C4-2B (cell line): ENCODE results near the gene EIF4G1.

Experiments
- H3K27ac ChIP-seq: fragments of 450-650 bp; 2 replicates; pipeline ENCODE4 v1.5.1; 2017
- ZFX ChIP-seq: fragments of 450-650 bp; IDR thresholded peaks from 2 replicates; pipeline ENCODE4 v1.6.1; 2017
- TF ChIP-seq, protein P1 (sequence below): fragments of 450-650 bp; conservative IDR thresholded peaks from 2 replicates; pipeline ENCODE4 v1.5.1; 2017; ENCODE audit warnings: mild to moderate bottlenecking

Gene EIF4G1

DNA sequence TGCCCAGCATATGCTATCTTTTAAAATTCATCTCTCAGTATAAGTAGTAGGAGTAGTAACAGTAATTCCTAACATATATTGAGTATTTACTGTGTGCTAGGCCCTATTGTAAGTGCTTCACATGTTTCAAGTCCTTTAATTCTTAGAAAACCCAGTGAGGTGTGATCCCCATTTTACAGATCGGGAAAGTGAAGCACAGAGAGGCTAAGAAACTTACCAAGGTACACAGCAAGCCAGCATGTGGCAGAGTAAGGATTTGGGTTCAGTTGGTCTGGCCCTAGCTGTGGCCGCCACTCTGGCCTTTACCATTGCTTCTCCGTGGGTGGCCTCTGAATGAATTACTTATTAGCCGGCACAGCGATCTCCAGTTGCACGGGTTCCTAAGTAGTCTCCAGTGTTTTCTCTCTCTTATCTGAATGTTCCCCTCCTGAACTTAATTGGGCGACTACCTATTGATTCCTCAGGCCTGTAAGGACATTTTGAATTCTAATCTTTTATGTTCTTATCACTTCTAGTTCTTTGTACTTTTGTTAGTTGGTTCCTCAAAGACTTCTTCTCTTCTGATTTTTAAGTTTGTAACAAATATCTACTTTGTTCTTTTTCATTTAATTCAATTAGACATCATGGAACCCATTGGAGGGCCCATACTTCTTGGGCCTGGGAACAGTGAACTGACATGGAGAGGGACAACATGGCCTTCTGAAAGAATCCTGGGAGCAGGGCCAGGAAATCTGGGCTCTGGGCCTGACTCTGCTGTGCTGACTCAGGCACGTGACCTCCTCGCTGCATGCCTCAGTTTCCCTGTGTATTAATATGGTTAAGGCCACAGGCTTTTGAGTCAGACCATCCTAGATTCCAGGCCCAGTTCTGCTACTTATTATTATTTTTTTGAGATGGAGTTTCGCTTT, 35.4 kb downstream of the EIF4G1 start:
- TF ChIP-seq, protein P1, sequence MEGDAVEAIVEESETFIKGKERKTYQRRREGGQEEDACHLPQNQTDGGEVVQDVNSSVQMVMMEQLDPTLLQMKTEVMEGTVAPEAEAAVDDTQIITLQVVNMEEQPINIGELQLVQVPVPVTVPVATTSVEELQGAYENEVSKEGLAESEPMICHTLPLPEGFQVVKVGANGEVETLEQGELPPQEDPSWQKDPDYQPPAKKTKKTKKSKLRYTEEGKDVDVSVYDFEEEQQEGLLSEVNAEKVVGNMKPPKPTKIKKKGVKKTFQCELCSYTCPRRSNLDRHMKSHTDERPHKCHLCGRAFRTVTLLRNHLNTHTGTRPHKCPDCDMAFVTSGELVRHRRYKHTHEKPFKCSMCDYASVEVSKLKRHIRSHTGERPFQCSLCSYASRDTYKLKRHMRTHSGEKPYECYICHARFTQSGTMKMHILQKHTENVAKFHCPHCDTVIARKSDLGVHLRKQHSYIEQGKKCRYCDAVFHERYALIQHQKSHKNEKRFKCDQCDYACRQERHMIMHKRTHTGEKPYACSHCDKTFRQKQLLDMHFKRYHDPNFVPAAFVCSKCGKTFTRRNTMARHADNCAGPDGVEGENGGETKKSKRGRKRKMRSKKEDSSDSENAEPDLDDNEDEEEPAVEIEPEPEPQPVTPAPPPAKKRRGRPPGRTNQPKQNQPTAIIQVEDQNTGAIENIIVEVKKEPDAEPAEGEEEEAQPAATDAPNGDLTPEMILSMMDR, result no peak
- TF ChIP-seq ZFX, result no peak
- H3K27ac ChIP-seq, result no peak overlapping the region

DNA sequence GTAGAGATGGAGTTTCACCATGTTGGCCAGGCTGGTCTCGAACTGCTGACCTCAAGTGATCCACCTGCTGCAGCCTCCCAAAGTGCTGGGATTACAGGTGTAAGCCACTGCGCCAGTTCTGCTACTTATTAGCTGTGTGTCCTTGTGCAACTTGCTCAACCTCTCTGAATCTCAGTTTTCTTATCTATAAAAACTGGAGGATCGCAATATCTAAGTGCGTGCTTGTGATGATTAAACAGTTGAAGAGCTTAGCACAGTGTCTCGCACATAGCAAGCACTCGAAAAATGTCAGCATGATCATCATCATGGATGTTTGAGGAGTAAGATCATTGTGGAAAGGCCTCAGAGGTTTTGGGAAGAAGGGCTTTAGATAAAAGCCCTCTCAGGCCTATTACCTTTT, 36.2 kb downstream of the EIF4G1 start:
- no peak overlapping the region for H3K27ac ChIP-seq
- TF ChIP-seq, protein P1, result no peak
- no peak for TF ChIP-seq ZFX

DNA sequence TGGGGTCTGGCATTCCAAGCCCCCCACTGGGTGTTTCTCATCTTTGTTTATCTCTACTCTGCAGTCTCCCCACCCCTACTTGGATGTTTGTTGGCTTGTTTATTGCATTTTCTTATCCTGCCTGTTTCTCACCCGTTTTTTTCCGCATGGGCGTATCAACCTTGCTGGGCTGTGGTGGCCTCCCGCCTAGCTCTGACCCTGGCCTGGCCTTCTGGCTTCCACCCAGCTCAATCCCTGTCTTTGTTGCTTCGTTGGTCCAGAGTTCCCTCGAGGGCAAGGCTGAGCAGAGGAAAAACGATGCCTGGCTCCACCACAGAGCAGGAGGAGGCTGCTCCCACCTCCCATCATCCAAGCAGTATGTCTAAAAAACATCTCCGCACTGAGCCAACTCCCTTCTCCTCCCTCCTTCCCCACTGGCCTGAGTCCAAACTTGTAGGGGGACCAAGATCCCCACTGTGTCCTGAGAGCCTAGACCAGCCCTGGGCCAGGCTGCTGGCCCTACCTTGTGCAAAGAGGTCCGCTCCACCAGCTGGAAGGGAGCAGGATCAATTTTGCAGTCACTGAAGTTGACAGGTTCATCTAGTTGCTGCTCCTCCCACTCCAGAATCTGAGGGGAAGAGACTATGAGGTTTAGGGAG, 37.2 kb downstream of the EIF4G1 start:
- no peak for TF ChIP-seq ZFX
- TF ChIP-seq, protein P1, result no peak

DNA sequence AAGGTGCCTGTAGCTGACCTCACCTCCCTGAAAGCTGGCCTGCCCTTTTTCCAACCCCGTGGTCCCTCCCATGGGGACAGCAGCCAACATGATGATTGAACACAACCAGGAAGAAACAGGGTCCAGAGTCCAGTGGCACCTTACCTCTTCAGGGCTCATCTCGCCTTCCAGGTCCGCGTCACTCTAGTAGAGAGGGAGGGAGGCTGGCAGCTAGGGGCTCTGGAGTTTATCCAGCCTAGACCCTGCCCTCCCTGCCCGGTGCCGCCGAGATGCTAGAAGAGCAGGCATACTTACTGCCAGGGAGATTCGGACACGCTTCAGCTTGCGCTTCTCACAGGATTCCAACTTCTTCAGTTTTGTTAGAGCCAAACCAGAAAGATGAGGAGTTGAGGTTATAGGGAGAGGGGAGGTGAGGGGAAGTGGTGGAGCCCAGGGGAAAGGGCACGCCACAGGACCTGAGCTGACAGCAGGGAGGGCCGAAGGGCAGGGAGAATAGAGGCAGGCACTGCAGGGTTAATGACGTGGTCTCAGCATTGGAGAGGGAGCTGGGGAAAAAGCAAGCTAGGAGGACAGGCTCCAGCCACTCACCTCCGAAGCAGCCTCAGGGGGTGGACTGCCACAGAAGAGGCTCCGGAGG, 37.9 kb downstream of the EIF4G1 start:
- no peak overlapping the region for H3K27ac ChIP-seq
- TF ChIP-seq, protein P1, result no peak
- no peak for TF ChIP-seq ZFX

More for the DNA sequence above, 37.2 kb downstream of the EIF4G1 start:
- H3K27ac ChIP-seq, result no peak overlapping the region

DNA sequence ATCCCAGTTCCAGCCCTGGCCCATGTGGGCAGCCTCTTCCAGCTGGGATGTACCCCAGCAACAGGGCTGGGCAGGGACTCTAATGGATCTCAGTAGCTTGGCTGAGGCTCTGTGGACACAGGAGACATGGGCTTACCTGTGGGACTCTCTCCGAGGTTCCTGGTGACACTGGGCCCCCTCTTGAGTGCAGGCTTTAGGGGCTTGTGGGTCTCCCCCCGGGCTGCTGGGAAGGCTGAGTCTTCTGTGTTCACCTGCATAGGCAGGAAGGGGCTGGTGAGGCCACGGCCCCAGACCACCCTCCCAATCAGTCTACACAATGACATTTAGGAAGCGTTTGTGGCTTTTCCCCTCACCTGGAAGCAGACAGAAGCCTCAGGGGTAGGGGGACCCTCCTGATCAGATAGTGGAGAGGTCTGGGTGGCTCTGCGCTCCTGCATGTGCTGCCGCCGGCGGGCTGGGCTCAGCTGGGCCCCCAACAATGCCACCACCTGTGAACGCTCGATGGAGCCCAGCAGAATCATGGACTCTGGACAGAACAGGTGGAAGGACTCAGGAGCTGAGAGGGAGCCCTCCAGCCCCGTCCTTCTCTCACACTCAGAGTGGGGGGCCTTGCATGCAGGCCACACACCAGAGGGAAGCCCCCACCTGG, 38.6 kb downstream of the EIF4G1 start:
- H3K27ac ChIP-seq, result no peak overlapping the region

DNA sequence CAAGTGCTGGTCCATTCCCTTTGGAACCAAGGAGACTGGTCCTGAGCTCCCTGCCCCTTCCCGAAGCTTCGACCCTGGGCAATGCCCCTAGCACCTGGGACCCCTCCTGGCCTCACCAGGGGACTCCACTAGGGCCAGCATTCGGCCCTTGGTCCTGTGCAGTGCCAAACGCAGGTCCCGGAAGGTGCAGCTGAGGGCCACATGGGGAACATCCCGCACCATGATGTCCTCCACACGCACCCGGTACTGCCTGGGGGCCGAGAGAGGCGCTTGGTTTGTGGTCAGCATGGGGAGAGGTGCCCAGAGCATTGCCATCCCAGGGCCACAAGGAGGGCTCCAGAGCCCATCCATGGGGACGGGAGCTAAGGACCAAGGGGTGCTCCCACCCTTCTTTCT, 39.1 kb downstream of the EIF4G1 start:
- TF ChIP-seq, protein P1, result no peak
- no peak for TF ChIP-seq ZFX
- H3K27ac ChIP-seq, result no peak overlapping the region

More for the DNA sequence above, 38.6 kb downstream of the EIF4G1 start:
- TF ChIP-seq ZFX, result no peak
- TF ChIP-seq, protein P1, result no peak
